SW480 (cell line): ENCODE results near the gene LINGO3.
A peak's percentile ranks its signal among the peaks of the same experiment; 100 is the strongest.
"Not testable (repeated sequence)": the region's sequence is repeated elsewhere in the genome, so short reads cannot be mapped to it uniquely, and the experiment has no call there.

Experiments used
- DNase-seq: peaks from one replicate; pipeline ENCODE4 v3.0.0-alpha.2; 2016; ENCODE audit warnings: low spot score

Gene LINGO3

GRCh38 chr19:2282062-2282861 is 25.7 kb downstream of the LINGO3 start, which contains the start of gene PEAK3:
Gene PEAK3, minus strand, starts transcription at chr19:2282175. Its CDS starts 1,244 bp downstream, at chr19:2280931.
- no peak for DNase-seq

- DNase-seq = not testable (repeated sequence)
These were observed 26.5 kb downstream of the LINGO3 start for GRCh38 chr19:2281265-2282061.

DNA sequence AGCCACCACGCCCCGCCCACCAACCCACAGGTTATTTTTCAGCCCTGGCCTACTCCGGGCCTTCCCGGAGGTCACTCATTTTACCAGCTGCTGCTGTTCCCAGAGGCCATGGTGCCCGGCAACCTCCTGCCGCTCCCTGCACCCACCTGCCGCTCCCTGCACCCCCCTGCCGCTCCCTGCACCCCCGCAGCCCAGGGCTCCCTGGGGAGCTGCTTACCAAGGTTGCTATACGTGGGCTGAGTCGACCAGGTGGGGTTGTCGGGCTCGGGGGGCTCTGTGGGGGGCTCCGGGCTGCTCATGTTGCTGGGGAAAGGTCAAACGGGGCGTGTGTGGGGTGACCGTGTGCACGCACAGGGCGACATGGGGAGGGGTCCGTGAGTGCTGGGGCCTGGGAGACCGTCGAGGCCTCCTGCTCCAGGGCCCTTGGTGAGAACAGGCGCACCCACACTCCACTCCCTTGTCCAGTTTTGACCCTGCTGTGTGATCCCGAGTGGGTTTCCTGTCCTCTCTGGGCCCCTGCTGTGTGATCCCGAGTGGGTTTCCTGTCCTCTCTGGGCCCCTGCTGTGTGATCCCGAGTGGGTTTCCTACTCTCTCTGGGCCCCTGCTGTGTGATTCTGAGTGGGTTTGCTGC is 27.2 kb downstream of the LINGO3 start:
- DNase-seq = no peak

- DNase-seq = no peak
These were observed 29.3 kb downstream of the LINGO3 start for GRCh38 chr19:2278459-2279158.

GRCh38 chr19:2277138-2277537 is 30.8 kb downstream of the LINGO3 start:
- DNase-seq = no peak

DNA sequence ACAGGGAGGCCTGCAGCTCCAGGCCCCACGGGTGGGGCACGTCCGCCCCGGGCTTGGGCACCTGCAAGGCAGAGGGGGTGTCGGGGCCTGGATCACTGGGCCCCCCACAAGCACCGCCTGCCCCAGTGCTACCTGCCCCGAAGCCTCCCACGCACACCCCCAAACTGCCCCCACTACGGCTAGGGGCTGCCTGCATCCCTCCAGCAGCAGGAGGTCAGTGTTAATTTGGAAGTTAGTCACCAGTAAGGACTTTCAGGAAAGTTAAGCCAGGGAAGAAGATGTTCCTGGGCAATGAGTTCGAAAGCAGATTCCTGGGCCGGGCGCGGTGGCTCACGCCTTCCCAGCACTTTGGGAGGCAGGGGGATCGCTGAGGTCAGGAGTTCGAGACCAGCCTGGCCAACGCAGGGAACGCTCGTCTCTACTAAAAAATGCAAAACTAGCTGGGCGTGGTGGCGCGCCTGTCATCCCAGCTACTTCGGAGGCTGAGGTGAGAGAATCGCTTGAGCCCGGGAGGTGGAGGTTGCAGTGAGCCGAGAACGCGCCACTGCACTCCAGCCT is 31.4 kb downstream of the LINGO3 start:
- DNase-seq = no peak

GRCh38 chr19:2275588-2276428 is 32.1 kb downstream of the LINGO3 start:
- no peak for DNase-seq

DNA sequence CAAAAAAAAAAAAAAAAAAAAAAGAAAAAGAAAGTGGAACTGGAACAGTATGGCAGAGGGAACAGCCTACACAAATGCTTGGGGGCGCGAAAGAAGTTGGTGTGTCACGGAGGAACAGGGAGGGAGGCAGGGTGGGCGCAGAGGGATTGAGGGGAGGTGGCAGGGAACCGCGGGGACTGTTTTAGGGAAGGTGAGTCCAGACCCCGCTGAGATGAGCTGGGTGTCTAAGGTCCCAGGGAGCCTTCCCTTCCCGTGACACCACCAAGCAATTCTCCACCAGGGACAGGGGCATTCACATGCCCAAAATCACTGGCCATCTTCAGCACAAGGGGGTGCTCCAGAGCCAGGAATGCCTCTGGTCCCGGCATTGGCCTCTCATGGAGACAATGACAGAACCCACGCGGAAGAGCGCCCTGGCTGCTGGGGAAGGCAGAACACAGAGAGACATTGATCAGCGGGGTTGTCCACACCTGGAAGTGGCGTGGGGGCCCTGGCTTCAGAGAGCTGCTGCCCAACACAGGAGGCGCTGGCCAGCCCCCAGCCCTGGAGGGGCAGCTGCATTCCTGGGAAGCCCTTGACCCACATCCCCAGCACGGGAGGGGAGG is 32.9 kb downstream of the LINGO3 start:
- DNase-seq = peak; percentile 46

DNA sequence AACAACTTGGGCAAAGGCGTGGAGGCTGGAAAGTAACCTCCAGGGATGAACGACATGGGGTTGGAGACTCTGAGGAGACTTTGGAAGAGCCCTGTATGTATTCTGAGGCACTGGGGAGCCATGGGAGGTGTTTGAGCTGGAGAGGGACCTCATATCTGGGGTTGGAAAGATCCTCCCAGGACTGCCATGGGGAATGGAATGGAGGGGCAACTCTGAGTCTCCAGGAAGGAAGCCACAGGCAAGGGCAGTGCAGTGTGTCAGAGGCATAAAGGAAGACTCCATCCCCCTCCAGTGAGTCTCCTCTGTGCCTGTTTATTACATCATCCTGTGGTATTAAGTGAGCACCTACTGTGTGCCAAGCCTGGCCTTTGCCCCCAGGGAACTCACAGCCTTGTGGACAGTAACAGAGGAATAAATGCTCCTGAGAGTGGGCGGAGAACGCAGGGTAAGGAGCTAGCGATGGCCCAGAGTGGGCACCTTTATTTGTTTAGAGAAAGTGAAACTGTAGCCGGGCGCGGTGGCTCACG is 33.7 kb downstream of the LINGO3 start:
- DNase-seq = no peak

DNA sequence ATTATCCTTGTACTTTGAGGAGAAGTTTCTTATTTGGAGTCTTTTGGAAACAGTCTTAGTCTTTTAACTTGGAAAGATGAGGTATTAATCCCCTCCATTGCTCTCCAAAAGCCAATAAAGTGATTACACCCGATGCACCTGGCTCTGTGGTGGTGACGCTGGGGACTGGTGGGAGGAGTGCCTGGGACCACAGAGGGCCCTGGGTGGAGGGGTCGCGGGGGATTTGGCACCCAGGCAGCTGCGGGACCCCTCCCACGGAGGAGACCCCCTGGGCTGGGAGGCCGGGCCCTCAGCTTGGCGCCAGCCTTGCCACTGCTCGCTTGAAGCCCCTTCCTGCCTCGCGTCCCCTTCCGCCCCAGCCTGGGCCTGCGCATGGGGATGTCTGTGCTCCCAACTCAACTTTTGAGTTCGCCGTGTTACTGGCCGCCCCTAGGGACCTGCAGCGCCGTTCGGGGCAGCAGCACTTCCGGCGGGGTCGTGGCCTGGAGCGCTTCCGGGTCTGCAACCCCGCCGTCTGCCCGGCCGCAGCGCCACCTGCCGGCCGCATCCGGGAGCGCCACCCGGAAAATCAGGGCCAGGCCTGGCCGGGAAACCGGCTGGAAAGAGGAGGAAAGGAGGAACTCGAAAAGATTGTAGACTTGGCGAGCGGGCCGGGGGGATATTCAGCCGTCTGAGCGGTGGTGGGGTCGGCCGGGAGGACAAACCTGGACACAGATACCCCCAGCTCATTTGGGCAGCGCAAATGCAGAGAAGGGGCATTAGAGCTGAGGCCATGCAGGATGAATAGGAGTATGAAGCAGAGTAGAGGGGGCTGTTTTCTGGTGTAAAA is 34.4 kb downstream of the LINGO3 start:
- peak; percentile 63 for DNase-seq

DNA sequence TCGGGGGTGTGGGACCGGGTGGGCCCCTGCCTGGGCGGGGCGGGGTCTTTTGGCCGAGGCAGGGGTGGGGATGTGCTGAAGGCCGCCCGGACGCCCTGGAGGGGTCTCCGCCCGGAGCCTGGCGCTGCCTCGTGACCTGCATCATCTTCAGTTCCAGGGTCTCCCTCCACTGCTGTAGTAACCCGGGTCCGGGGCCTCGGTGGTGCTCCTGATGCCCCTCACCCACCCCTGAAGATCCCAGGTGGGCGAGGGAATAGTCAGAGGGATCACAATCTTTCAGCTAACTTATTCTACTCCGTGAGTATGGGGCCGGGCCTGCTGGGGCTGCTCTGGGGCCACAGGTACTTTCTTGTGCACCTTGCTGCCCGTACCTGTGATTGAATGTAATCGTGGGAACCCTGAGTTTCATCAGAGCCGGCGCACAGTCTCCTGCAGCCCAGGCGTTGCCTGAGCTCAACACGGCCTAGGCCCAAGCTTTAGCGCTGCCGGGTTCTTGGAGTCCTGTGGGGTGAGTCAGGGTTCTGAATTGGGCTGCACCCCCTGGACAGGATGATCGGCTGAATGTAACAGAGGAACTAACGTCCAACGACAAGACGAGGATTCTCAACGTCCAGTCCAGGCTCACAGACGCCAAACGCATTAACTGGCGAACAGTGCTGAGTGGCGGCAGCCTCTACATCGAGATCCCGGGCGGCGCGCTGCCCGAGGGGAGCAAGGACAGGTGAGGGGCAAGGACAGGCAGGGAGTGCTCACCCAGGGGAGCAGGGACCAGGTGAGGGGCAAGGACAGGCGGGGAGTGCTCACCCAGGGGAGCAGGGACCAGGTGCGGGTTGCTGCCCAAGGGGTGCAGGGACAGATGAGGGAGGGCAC is 36.5 kb downstream of the LINGO3 start:
- no peak for DNase-seq

DNA sequence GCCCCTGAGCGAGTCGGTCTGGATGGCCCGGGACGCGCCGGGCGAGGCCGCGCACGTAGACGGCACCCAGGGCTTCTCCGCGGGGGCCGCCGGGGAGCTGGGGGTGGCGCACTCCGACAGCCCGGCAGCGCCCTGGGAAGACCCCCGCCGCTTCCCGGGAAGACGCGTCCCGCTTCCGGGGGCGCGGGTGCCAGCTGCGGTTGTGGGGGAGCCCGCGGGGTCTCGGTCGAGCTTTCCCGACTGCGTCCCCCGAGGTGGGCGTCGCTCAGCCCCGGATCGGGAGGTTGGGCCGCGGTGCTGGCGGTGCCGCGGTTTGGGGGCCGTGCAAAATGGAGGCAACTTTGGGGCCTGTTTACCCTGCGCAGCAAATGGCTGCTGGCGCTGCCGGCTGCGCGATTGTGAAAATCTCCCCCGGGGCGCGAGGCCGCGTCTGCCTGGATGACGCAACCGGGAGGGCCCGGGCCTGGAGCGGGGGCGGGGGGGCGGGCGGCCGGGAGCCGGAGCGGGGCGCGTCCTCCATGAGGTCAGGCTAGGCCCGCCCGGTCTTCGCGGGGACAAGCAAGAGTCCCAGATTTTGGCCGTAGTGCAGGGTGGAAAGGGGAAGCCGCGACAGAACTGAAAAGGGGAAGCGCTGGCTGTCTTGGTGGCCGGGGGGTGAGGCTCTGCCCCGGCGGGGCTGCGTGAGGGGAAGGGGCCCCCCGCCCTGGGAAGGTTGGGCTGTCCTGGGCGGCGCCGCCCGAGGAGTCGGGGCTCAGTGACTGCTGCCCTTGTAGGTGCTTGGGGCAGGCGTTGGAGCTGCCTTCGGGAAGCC is 37.3 kb downstream of the LINGO3 start:
- peak; percentile 34 for DNase-seq

GRCh38 chr19:2270157-2270422 is 37.9 kb downstream of the LINGO3 start:
- no peak for DNase-seq

DNA sequence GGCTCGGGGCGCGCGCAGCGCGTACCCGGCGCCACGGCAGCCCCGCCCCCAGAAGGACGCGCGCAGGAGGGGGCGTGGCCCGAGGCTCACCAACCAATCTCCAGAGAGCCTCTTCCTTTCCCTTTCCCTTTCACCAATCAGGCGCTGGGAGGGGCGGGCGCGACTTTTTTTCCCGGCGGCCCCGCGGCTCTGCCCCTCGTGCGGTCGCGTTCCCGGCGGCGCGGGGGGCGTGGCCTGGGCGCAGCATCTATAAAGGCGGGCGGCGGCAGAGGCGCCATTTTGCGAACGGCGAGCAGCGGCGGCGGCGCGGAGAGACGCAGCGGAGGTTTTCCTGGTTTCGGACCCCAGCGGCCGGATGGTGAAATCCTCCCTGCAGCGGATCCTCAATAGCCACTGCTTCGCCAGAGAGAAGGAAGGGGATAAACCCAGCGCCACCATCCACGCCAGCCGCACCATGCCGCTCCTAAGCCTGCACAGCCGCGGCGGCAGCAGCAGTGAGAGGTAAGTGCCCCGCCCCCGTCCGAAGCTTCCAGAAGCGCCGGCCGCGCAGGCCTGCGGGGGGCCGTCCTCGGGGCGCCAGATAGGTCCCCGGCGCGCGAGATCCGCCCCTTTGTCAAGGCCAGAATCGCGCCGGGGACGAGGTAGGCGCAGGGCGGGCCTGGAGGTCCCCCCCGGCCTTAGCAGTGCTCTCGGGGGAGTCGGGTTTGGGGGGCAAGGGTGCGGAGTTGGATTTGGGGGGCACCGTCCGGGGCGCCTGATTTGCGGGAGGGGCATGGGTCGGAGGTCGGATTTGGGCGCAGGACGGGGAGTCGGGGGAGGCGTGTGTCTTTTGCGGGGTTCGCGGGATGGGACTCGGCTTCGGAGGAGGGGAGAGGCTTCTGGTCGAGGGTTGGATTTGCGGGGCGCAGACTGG is 38.5 kb downstream of the LINGO3 start:
- peak; percentile 90 for DNase-seq

DNA sequence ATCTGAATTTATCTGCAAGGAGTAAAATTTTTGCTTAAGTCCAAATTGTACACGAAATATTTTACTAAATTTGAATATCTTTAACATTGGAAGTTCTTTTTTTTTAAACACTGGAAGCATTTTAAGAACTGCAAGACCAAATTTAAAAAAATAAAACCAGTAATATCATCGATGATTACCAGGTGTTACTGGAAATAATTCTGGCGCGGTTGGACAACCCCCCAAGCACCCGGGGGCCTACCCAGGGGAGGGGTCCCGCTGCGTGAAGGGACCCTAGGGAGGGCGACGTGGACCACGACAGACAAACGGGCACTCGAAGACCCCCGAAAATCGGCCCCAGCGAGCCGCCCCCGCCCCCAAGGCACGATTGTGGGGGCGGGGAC is 39.1 kb downstream of the LINGO3 start:
- no peak for DNase-seq

DNA sequence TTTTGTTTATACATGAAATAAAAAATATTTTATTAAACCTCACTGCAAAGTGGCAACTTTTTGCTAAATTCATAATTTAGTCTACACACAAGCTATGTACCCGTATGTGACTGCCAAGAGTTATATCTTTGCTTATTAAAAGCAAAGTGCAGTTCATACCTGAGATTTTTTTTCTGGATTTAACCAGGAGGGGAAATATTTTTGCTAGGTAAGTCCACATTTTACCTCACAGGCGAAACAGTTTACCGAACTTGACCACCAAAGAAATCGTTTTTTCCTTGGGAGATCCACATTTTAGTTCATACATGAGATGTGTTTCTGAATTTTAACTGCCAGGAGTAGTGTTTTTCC is 39.5 kb downstream of the LINGO3 start:
- no peak for DNase-seq
